MM.1S (cell line): ENCODE results near the gene CABLES1.
"Not testable (repeated sequence)": the region's sequence is repeated elsewhere in the genome, so short reads cannot be mapped to it uniquely, and the experiment has no call there.

Experiments
- DNase-seq: peaks from one replicate; pipeline ENCODE4 v3.0.0-alpha.2; 2015
- H2AFZ ChIP-seq: fragments of 300-600 bp; sonication (generic); 2 replicates; pipeline ENCODE4 v1.6.0; 2016; ENCODE audit warnings: antibody characterized with exemption, low read length
- H3F3A ChIP-seq: fragments of 300-600 bp; sonication (generic); 2 replicates; pipeline ENCODE4 v1.6.1; 2016; ENCODE audit warnings: mild to moderate bottlenecking, antibody characterized with exemption, low read length, moderate library complexity, mixed read lengths; ENCODE audit not compliant: insufficient read depth
- H3K27ac ChIP-seq: fragments of 300-600 bp; sonication (generic); 2 replicates; pipeline ENCODE4 v1.5.1; 2016; ENCODE audit warnings: mild to moderate bottlenecking, low read length
- H3K27me3 ChIP-seq: fragments of 300-600 bp; sonication (generic); replicated peaks from 2 replicates; pipeline ENCODE4 v1.6.0; 2016; ENCODE audit warnings: low read length; ENCODE audit not compliant: insufficient read depth
- H3K36me3 ChIP-seq: fragments of 300-600 bp; sonication (generic); replicated peaks from 2 replicates; pipeline ENCODE4 v1.6.1; 2016; ENCODE audit warnings: mild to moderate bottlenecking, low read length, mixed read lengths; ENCODE audit not compliant: insufficient read depth
- H3K4me1 ChIP-seq: fragments of 300-600 bp; sonication (generic); 2 replicates; pipeline ENCODE4 v1.6.1; 2016; ENCODE audit warnings: low read length, mixed read lengths
- H3K4me2 ChIP-seq: fragments of 300-600 bp; sonication (generic); 2 replicates; pipeline ENCODE4 v1.6.0; 2016; ENCODE audit warnings: low read depth, low read length
- H3K4me3 ChIP-seq: fragments of 300-600 bp; sonication (generic); 2 replicates; pipeline ENCODE4 v1.5.1; 2016; ENCODE audit warnings: low read length, mixed read lengths
- H3K79me2 ChIP-seq: fragments of 300-600 bp; sonication (generic); 2 replicates; pipeline ENCODE4 v1.6.1; 2016; ENCODE audit warnings: mixed run types, low read length, mixed read lengths
- H3K9ac ChIP-seq: fragments of 300-600 bp; sonication (generic); 2 replicates; pipeline ENCODE4 v1.6.1; 2016; ENCODE audit warnings: low read length, mixed read lengths
- H3K9me2 ChIP-seq: fragments of 300-600 bp; sonication (generic); replicated peaks from 2 replicates; pipeline ENCODE4 v1.6.1; 2016; ENCODE audit warnings: mild to moderate bottlenecking, low read length, mixed read lengths; ENCODE audit not compliant: insufficient read depth
- H3K9me3 ChIP-seq: fragments of 300-600 bp; sonication (generic); replicated peaks from 2 replicates; pipeline ENCODE4 v1.6.1; 2016; ENCODE audit warnings: mild to moderate bottlenecking, low read length, mixed read lengths; ENCODE audit not compliant: insufficient read depth
- H4K20me1 ChIP-seq: fragments of 300-600 bp; sonication (generic); 2 replicates; pipeline ENCODE4 v1.6.1; 2016; ENCODE audit warnings: mild to moderate bottlenecking, low read length, moderate library complexity, mixed read lengths; ENCODE audit not compliant: insufficient read depth
- CTCF ChIP-seq: fragments of 300-600 bp; sonication (generic); IDR thresholded peaks from 2 replicates; pipeline ENCODE4 v1.5.1; 2016; ENCODE audit warnings: antibody characterized with exemption, low read length, mixed read lengths
- EZH2 ChIP-seq: fragments of 300-600 bp; sonication (generic); optimal IDR thresholded peaks from 2 replicates; pipeline ENCODE3; 2017; ENCODE audit warnings: low read depth, mild to moderate bottlenecking, antibody characterized with exemption, low read length, mixed read lengths
- EZH2phosphoT487 ChIP-seq: fragments of 300-600 bp; sonication (generic); IDR thresholded peaks from 2 replicates; pipeline ENCODE4 v1.6.1; 2018; ENCODE audit warnings: antibody characterized with exemption, low read length

The CABLES1 gene

DNA sequence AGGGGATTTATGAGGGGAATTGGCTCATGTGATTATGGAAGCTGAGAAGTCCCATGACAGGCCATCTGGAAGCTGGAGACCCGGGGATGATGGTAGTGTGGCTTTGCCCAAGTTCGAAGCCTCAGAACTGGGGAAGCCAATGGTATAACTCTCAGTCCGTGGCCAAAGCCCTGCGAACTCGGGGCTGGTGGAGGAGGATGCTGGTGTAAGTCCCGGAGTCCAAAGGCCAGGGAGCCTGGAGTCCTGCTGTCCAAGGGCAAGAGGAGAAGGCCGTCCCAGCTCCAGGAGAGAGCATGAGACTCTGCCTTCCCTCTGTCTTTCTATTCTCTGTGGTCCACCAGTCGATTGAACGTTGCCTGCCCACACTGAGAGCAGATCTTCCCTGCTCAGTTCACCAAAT, 43.2 kb upstream of the CABLES1 start:
- Histone ChIP-seq H3K9me2 (no peaks in the 10 kb centered on the region), H3K36me3 (no peaks in the 10 kb centered on the region), H3K9ac (no peak overlapping the region), H3K4me2 (0 out of 2 replicates have a peak overlapping the region, but pooled peaks have one; percentile 12), H2AFZ (no peak overlapping the region; the same call in 1 of the 2 replicates), H3K27ac (peak overlapping the region; percentile 55; the same call in 1 of the 2 replicates), H3K27me3 (no peaks in the 10 kb centered on the region), H4K20me1 (no peaks in the 10 kb centered on the region), H3F3A (peaks cover 13% of the 10 kb centered on the region), H3K4me1 (peaks cover 13% of the 10 kb centered on the region), H3K4me3 (no peak overlapping the region), H3K79me2 (no peaks in the 10 kb centered on the region), H3K9me3 (no peaks in the 10 kb centered on the region)
- TF ChIP-seq CTCF (no peak), EZH2 (no peak), EZH2phosphoT487 (no peak)
- no peak for DNase-seq

DNA sequence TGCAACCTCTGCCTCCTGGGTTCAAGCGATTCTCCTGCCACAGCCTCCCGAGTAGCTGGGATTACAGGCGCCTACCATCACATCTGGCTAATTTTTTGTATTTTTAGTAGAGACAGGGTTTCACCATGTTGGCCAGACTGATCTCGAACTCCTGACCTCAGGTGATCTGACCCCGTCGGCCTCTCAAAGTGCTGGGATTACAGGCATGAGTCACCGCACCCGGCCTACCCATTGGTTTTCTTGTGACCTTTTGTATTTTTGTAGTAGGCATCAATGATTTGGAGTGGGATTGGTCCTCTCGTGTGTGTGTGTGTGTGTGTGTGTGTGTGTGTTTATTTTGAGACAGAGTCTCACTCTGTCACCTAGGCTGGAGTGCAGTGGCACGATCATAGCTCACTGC, 42.2 kb upstream of the CABLES1 start:
- DNase-seq, H3K9ac ChIP-seq, H3K9me3 ChIP-seq, H3K9me2 ChIP-seq, H3K79me2 ChIP-seq, H2AFZ ChIP-seq, H3K4me2 ChIP-seq, H3K36me3 ChIP-seq, H3K27ac ChIP-seq, H4K20me1 ChIP-seq, H3K27me3 ChIP-seq, H3K4me3 ChIP-seq: not testable (repeated sequence)
- peaks cover 13% of the 10 kb centered on the region for H3K4me1 ChIP-seq
- H3F3A ChIP-seq, result peaks cover 13% of the 10 kb centered on the region

DNA sequence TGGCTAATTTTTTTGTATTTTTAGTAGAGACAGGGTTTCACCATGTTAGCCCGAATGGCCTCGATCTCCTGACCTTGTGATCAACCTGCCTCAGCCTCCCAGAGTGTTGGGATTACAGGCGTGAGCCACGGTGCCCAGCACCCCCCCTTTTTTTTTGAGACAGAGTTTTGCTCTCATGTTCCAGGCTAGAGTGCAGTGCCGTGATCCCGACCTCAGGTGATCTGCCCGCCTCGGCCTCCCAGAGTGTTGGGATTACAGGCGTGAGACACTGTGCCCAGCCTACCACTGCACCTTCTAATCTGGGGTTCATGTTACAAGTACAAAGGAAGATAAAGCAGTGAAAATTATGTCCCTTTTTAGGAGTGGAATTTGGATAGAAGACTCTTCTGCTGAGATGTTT, 41.5 kb upstream of the CABLES1 start:
- H3K27ac ChIP-seq, result no peak overlapping the region
- H4K20me1 ChIP-seq, result no peaks in the 10 kb centered on the region
- TF ChIP-seq EZH2phosphoT487 (no peak), CTCF (no peak), EZH2 (no peak)
- no peaks in the 10 kb centered on the region for H3K79me2 ChIP-seq
- no peaks in the 10 kb centered on the region for H3K9me2 ChIP-seq
- H3K4me1 ChIP-seq, result peaks cover 13% of the 10 kb centered on the region
- no peak overlapping the region for H2AFZ ChIP-seq
- no peak overlapping the region for H3K4me3 ChIP-seq
- no peaks in the 10 kb centered on the region for H3K36me3 ChIP-seq
- H3K27me3 ChIP-seq, result no peaks in the 10 kb centered on the region
- H3K4me2 ChIP-seq, result no peak overlapping the region
- no peaks in the 10 kb centered on the region for H3K9me3 ChIP-seq
- no peak overlapping the region for H3K9ac ChIP-seq
- H3F3A ChIP-seq, result peaks cover 13% of the 10 kb centered on the region
- DNase-seq, result no peak

- H3K9me3 ChIP-seq, result no peaks in the 10 kb centered on the region
- H4K20me1 ChIP-seq, result no peaks in the 10 kb centered on the region
- H2AFZ ChIP-seq, result no peak overlapping the region
- no peaks in the 10 kb centered on the region for H3K27me3 ChIP-seq
- H3F3A ChIP-seq, result peaks cover 13% of the 10 kb centered on the region
- no peaks in the 10 kb centered on the region for H3K79me2 ChIP-seq
- no peak overlapping the region for H3K9ac ChIP-seq
- TF ChIP-seq CTCF (no peak), EZH2phosphoT487 (no peak), EZH2 (no peak)
- peaks cover 13% of the 10 kb centered on the region for H3K4me1 ChIP-seq
- no peaks in the 10 kb centered on the region for H3K36me3 ChIP-seq
- H3K4me3 ChIP-seq, result no peak overlapping the region
- no peaks in the 10 kb centered on the region for H3K9me2 ChIP-seq
- DNase-seq, result no peak
- H3K27ac ChIP-seq, result no peak overlapping the region
- H3K4me2 ChIP-seq, result no peak overlapping the region
Measured at GRCh38 chr18:23094411-23095190, 40.7 kb upstream of the CABLES1 start.
